Mesenchymal stem cell (in vitro differentiated cells and primary cell): Measurements from ENCODE around the gene PSMB4.
"Not testable (repeated sequence)": the region's sequence is repeated elsewhere in the genome, so short reads cannot be mapped to it uniquely, and the experiment has no call there.

Experiments
- DNase-seq: peaks from one replicate; pipeline ENCODE4 v3.0.0-alpha.2; 2013
- H2AFZ ChIP-seq: one replicate; pipeline ENCODE4 v1.6.1; 2013; ENCODE audit warnings: low read depth, mild to moderate bottlenecking, control low read depth, inconsistent platforms, low read length, moderate library complexity
- H2AK5ac ChIP-seq: 2 replicates; pipeline ENCODE4 v1.6.1; 2013; ENCODE audit warnings: low read length, moderate library complexity, mild to moderate bottlenecking, inconsistent platforms; ENCODE audit not compliant: severe bottlenecking
- H2BK120ac ChIP-seq: one replicate; pipeline ENCODE4 v1.6.1; 2013; ENCODE audit warnings: low read depth, mild to moderate bottlenecking, inconsistent platforms, low read length, moderate library complexity
- H2BK12ac ChIP-seq, 2 experiments: one replicate each; pipeline ENCODE4 v1.6.1; 2013; ENCODE audit warnings: inconsistent platforms in 2 of 2, low read length in 2 of 2, mild to moderate bottlenecking in 2 of 2, moderate library complexity in 2 of 2, control low read depth in 1 of 2
- H2BK15ac ChIP-seq: one replicate; pipeline ENCODE4 v1.6.1; 2013; ENCODE audit warnings: mild to moderate bottlenecking, low read depth, inconsistent platforms; ENCODE audit not compliant: poor library complexity, severe bottlenecking
- H2BK5ac ChIP-seq: 2 replicates; pipeline ENCODE4 v1.6.1; 2013; ENCODE audit warnings: low read depth, mild to moderate bottlenecking, low read length, control low read depth, inconsistent platforms; ENCODE audit not compliant: poor library complexity, severe bottlenecking
- H3K14ac ChIP-seq, 2 experiments: one replicate each; pipeline ENCODE4 v1.6.1; 2013; ENCODE audit warnings: inconsistent platforms in 2 of 2, low read length in 2 of 2, control low read depth in 1 of 2, mild to moderate bottlenecking in 1 of 2, moderate library complexity in 1 of 2
- H3K18ac ChIP-seq, 2 experiments: one replicate each; pipeline ENCODE4 v1.6.1; 2013; ENCODE audit warnings: inconsistent platforms in 2 of 2, low read length in 2 of 2, control low read depth in 1 of 2, low read depth in 1 of 2, mild to moderate bottlenecking in 1 of 2
- H3K23ac ChIP-seq, 2 experiments: one replicate each; pipeline ENCODE4 v1.6.1; 2013; ENCODE audit warnings: inconsistent platforms in 2 of 2, low read length in 2 of 2, mild to moderate bottlenecking in 2 of 2, moderate library complexity in 2 of 2, control low read depth in 1 of 2
- H3K27ac ChIP-seq: 2 replicates; pipeline ENCODE4 v1.5.1; 2013; ENCODE audit warnings: mild to moderate bottlenecking, moderate library complexity, low read length, control low read depth, inconsistent platforms; ENCODE audit not compliant: poor library complexity, severe bottlenecking
- H3K27me3 ChIP-seq, 2 experiments: 2 replicates each; pipeline versions ENCODE4 v1.6.1 to v1.7.0; 2013; ENCODE audit warnings: low read length in 2 of 2, mild to moderate bottlenecking in 2 of 2, moderate library complexity in 2 of 2, control low read depth in 1 of 2, inconsistent platforms in 1 of 2; ENCODE audit not compliant: control insufficient read depth in 1 of 2, insufficient read depth in 1 of 2
- H3K36me3 ChIP-seq, 2 experiments: 2 replicates each; pipeline versions ENCODE4 v1.6.1 to v1.7.0; 2013; ENCODE audit warnings: low read length in 2 of 2, control low read depth in 1 of 2, inconsistent platforms in 1 of 2, low read depth in 1 of 2, mild to moderate bottlenecking in 1 of 2; ENCODE audit not compliant: insufficient read depth in 2 of 2, control insufficient read depth in 1 of 2
- H3K4ac ChIP-seq, 2 experiments: one replicate each; pipeline ENCODE4 v1.6.1; 2013; ENCODE audit warnings: inconsistent platforms in 2 of 2, low read length in 2 of 2, mild to moderate bottlenecking in 2 of 2, moderate library complexity in 2 of 2, control low read depth in 1 of 2, low read depth in 1 of 2
- H3K4me1 ChIP-seq: 2 replicates; pipeline ENCODE4 v1.6.1; 2013; ENCODE audit warnings: low read depth, low read length, control low read depth; ENCODE audit not compliant: control insufficient read depth, insufficient read depth
- H3K4me2 ChIP-seq: 2 replicates; pipeline ENCODE4 v1.6.1; 2013; ENCODE audit warnings: low read length, mild to moderate bottlenecking, inconsistent platforms; ENCODE audit not compliant: poor library complexity, severe bottlenecking
- H3K4me3 ChIP-seq, 2 experiments: 2 replicates each; pipeline versions ENCODE4 v1.5.1 to v1.7.0; 2013; ENCODE audit warnings: low read length in 2 of 2, mild to moderate bottlenecking in 2 of 2, control low read depth in 1 of 2, low read depth in 1 of 2; ENCODE audit not compliant: insufficient read depth in 1 of 2
- H3K79me1 ChIP-seq: replicated peaks from 2 replicates; pipeline ENCODE4 v1.6.1; 2013; ENCODE audit warnings: mild to moderate bottlenecking, control low read depth, low read length, inconsistent platforms; ENCODE audit not compliant: poor library complexity, severe bottlenecking
- H3K9ac ChIP-seq: 2 replicates; pipeline ENCODE4 v1.7.0; 2013; ENCODE audit warnings: mild to moderate bottlenecking, low read length, moderate library complexity
- H3K9me3 ChIP-seq: 2 replicates; pipeline ENCODE4 v1.7.0; 2013; ENCODE audit warnings: mild to moderate bottlenecking, low read length; ENCODE audit not compliant: control insufficient read depth
- H4K8ac ChIP-seq: one replicate; pipeline ENCODE4 v1.6.1; 2013; ENCODE audit warnings: inconsistent platforms, mild to moderate bottlenecking, low read length, moderate library complexity
- H4K91ac ChIP-seq: one replicate; pipeline ENCODE4 v1.6.1; 2013; ENCODE audit warnings: mild to moderate bottlenecking, low read length, inconsistent platforms
- WGBS: methylation state at CpG from one replicate; pipeline ENCODE4 v1.1.7; 2013; ENCODE audit warnings: mixed read lengths; 5-methylcytosine and 5-hydroxymethylcytosine counted together

PSMB4 gene

DNA sequence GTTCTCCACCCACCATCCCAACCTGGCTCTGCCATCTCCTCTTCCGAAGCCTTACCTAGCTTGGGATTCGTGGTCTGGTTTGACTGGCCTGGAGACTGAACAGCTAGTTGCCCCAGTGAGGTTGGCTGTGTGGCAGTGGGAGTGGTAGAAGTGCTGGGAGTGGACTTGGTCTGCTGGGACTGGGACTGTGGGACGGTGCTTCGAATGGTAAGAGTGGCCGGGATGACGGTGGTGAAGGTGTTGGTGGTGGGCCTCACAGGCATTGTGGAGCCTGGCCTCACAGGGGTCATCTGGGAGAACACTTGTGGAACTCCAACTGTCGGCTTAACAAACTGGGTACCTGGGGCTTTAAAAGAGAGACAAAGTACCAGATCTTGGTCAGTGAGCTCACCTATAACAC, 28.7 kb downstream of the PSMB4 start:
- H3K4me2 ChIP-seq: no peak overlapping the region
- no peak overlapping the region for H3K4ac ChIP-seq
- no peak overlapping the region for H3K4me3 ChIP-seq
- no peak overlapping the region for H3K14ac ChIP-seq
- peaks cover 27% of the 10 kb centered on the region for H3K79me1 ChIP-seq
- WGBS: 98% methylated on average over 6 of the region's 7 CpGs
- H3K18ac ChIP-seq: no peak overlapping the region
- H2BK12ac ChIP-seq: no peak overlapping the region
- H2AFZ ChIP-seq: no peak overlapping the region
- H2BK120ac ChIP-seq: no peak overlapping the region
- no peak for DNase-seq
- no peak overlapping the region for H2BK15ac ChIP-seq
- no peak overlapping the region for H3K9ac ChIP-seq
- peaks cover 22 to 74% of the 10 kb centered on the region in 2 experiments for H3K36me3 ChIP-seq
- H2AK5ac ChIP-seq: no peak overlapping the region
- H3K27ac ChIP-seq: no peak overlapping the region
- H4K8ac ChIP-seq: no peak overlapping the region
- H3K27me3 ChIP-seq: no peaks in the 10 kb centered on the region
- no peaks in the 10 kb centered on the region for H3K4me1 ChIP-seq
- H3K9me3 ChIP-seq: no peaks in the 10 kb centered on the region
- H2BK5ac ChIP-seq: no peak overlapping the region
- H4K91ac ChIP-seq: no peak overlapping the region
- no peak overlapping the region for H3K23ac ChIP-seq

DNA sequence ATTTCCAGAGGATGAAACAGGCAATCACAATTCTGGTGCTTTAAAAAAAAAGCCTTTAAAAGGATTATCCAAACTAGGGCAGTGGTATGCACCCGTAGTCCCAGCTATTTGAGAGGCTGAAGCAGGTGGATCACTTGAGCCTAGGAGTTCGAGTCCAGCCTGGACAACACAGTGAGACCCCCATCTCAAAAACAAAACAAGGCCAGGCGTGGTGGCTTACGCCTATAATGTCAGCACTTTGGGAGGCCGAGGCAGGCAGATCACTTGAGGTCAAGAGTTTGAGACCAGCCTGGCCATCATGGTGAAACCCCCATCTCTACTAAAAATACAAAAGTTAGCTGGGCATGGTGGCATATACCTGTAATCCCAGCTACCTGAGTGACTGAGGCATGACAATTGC, 34.5 kb downstream of the PSMB4 start:
- 96% methylated on average over 5 of the region's 5 CpGs for WGBS
- H3K9me3 ChIP-seq, H3K9ac ChIP-seq, H3K79me1 ChIP-seq, H4K91ac ChIP-seq, H3K4me2 ChIP-seq, H3K4me3 ChIP-seq, H4K8ac ChIP-seq, H3K27ac ChIP-seq, H2AK5ac ChIP-seq, H2AFZ ChIP-seq, DNase-seq, H2BK15ac ChIP-seq, H2BK5ac ChIP-seq, H3K14ac ChIP-seq, H2BK120ac ChIP-seq, H3K23ac ChIP-seq, H3K27me3 ChIP-seq, H3K18ac ChIP-seq, H2BK12ac ChIP-seq, H3K4ac ChIP-seq, H3K4me1 ChIP-seq: not testable (repeated sequence)
- H3K36me3 ChIP-seq: peaks cover 14 to 33% of the 10 kb centered on the region in 2 experiments

GRCh38 chr1:151435174-151435573, 35.8 kb downstream of the PSMB4 start:
- Histone ChIP-seq H3K18ac (no peak overlapping the region), H3K4me3 (no peak overlapping the region), H3K27me3 (no peaks in the 10 kb centered on the region), H3K79me1 (peaks cover 7% of the 10 kb centered on the region), H3K36me3 (peaks cover 14 to 27% of the 10 kb centered on the region in 2 experiments), H2BK5ac (no peak overlapping the region), H2BK15ac (no peak overlapping the region), H4K8ac (no peak overlapping the region), H3K4ac (no peak overlapping the region), H2AFZ (no peak overlapping the region), H3K14ac (no peak overlapping the region), H2BK12ac (no peak overlapping the region), H3K9me3 (no peaks in the 10 kb centered on the region), H3K27ac (no peak overlapping the region), H3K4me1 (peaks cover 3% of the 10 kb centered on the region), H4K91ac (no peak overlapping the region), H3K9ac (no peak overlapping the region), H2AK5ac (no peak overlapping the region), H3K4me2 (no peak overlapping the region), H2BK120ac (no peak overlapping the region), H3K23ac (no peak overlapping the region)
- no peak for DNase-seq
- WGBS: 100% methylated on average over 3 of the region's 3 CpGs

GRCh38 chr1:151436985-151437384, 37.6 kb downstream of the PSMB4 start:
- H2BK120ac ChIP-seq: no peak overlapping the region
- no peak overlapping the region for H2AK5ac ChIP-seq

More at GRCh38 chr1:151436985-151437384, 37.6 kb downstream of the PSMB4 start:
- H3K9ac ChIP-seq: no peak overlapping the region
- DNase-seq: no peak
- H3K14ac ChIP-seq: no peak overlapping the region
- H2BK15ac ChIP-seq: no peak overlapping the region
- 93% methylated on average over 3 of the region's 6 CpGs for WGBS
- H3K27me3 ChIP-seq: no peaks in the 10 kb centered on the region
- no peak overlapping the region for H2BK5ac ChIP-seq
- H3K23ac ChIP-seq: no peak overlapping the region
- H4K8ac ChIP-seq: no peak overlapping the region
- no peak overlapping the region for H3K4ac ChIP-seq
- no peak overlapping the region for H4K91ac ChIP-seq
- no peaks in the 10 kb centered on the region for H3K9me3 ChIP-seq
- H3K4me2 ChIP-seq: no peak overlapping the region
- H3K79me1 ChIP-seq: peaks cover 3% of the 10 kb centered on the region
- H3K4me1 ChIP-seq: peaks cover 3% of the 10 kb centered on the region
- no peak overlapping the region for H3K18ac ChIP-seq
- H3K4me3 ChIP-seq: no peak overlapping the region
- peaks cover 16 to 40% of the 10 kb centered on the region in 2 experiments for H3K36me3 ChIP-seq
- no peak overlapping the region for H3K27ac ChIP-seq
- H2BK12ac ChIP-seq: no peak overlapping the region
- H2AFZ ChIP-seq: no peak overlapping the region
